Activated B cell treated with CpG ODN at 0.5 μM for 24 hours (primary cell): Measurements from ENCODE around the gene MAP4K1. TPM values are rescaled to one million over a fixed set of nuclear protein-coding genes. Genes with fewer than 3 reads are reported as not detected.

Experiments used
- ATAC-seq: fragments of 200-7000 bp; cut with Tn5 transposase; one replicate; pipeline ENCODE4 v1.10.0; 2021; ENCODE audit warnings: low read depth, mild to moderate bottlenecking, moderate library complexity
- CTCF ChIA-PET: fragments of 350-600 bp; sonication (Branson Sonifier 250); formaldehyde crosslinking; loops from one replicate; lab custom pipeline; 2021; ENCODE audit warnings: antibody characterized with exemption; lab: Charles Lee
- POLR2A ChIA-PET: fragments of 350-600 bp; sonication (Branson Sonifier 250); formaldehyde crosslinking; loops from one replicate; lab custom pipeline; 2021; ENCODE audit warnings: antibody characterized with exemption; lab: Charles Lee
- DNase-seq: peaks from one replicate; pipeline ENCODE4 v3.0.0; 2022
- H3K27ac Mint-ChIP-seq: one replicate; pipeline ENCODE4 v1.8.0; 2020; ENCODE audit warnings: mixed read lengths
- H3K27me3 Mint-ChIP-seq: one replicate; pipeline ENCODE4 v1.8.0; 2021; ENCODE audit warnings: mixed read lengths
- H3K36me3 Mint-ChIP-seq: one replicate; pipeline ENCODE4 v1.8.0; 2021; ENCODE audit warnings: low read depth, mixed read lengths
- H3K4me1 Mint-ChIP-seq: one replicate; pipeline ENCODE4 v1.8.0; 2021; ENCODE audit warnings: mixed read lengths
- H3K4me3 Mint-ChIP-seq: one replicate; pipeline ENCODE4 v1.8.0; 2020; ENCODE audit warnings: mild to moderate bottlenecking, mixed read lengths
- H3K9me3 Mint-ChIP-seq: one replicate; pipeline ENCODE4 v1.8.0; 2020; ENCODE audit warnings: mixed read lengths
- intact Hi-C: fragments of 100-400 bp; cut with micrococcal nuclease; formaldehyde crosslinking; loops from one replicate; pipeline ENCODE4 v1.15.1; 2024
- total RNA-seq: library from RNA; stranded (reverse); gene quantifications from 2 replicates; pipeline ENCODE4 v1.2.3, GENCODE V29; 2022
- TF ChIP-seq, protein P1 (sequence below): fragments of 200-600 bp; IDR thresholded peaks from one replicate; pipeline ENCODE4 v1.8.0; 2022; ENCODE audit warnings: antibody characterized with exemption, mild to moderate bottlenecking

Gene MAP4K1
- total RNA-seq, 1 donor from 2014 or later = 379 TPM

- Mint-ChIP-seq H3K27ac (no peak overlapping the region), H3K36me3 (no peaks in the 10 kb centered on the region), H3K27me3 (peaks cover 13% of the 10 kb centered on the region), H3K4me1 (peaks cover 45% of the 10 kb centered on the region), H3K9me3 (no peaks in the 10 kb centered on the region), H3K4me3 (no peak overlapping the region)
- ChIA-PET CTCF (interaction anchor here (1.1 kb wide), 1 partner anchor 71 kb away, joined by 3 read pairs; no protein-coding TSS in a partner anchor), POLR2A (interaction anchor here (1.3 kb wide), 1 partner anchor 54 kb away, joined by 7 read pairs; the partner anchor contains the start of gene MAP4K1)
- DNase-seq = no peak
- intact Hi-C loops = no loop called here
- TF ChIP-seq, protein P1, sequence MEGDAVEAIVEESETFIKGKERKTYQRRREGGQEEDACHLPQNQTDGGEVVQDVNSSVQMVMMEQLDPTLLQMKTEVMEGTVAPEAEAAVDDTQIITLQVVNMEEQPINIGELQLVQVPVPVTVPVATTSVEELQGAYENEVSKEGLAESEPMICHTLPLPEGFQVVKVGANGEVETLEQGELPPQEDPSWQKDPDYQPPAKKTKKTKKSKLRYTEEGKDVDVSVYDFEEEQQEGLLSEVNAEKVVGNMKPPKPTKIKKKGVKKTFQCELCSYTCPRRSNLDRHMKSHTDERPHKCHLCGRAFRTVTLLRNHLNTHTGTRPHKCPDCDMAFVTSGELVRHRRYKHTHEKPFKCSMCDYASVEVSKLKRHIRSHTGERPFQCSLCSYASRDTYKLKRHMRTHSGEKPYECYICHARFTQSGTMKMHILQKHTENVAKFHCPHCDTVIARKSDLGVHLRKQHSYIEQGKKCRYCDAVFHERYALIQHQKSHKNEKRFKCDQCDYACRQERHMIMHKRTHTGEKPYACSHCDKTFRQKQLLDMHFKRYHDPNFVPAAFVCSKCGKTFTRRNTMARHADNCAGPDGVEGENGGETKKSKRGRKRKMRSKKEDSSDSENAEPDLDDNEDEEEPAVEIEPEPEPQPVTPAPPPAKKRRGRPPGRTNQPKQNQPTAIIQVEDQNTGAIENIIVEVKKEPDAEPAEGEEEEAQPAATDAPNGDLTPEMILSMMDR = no peak
- no peak for ATAC-seq
These were observed 54.3 kb downstream of the MAP4K1 start for GRCh38 chr19:38563475-38563874.

DNA sequence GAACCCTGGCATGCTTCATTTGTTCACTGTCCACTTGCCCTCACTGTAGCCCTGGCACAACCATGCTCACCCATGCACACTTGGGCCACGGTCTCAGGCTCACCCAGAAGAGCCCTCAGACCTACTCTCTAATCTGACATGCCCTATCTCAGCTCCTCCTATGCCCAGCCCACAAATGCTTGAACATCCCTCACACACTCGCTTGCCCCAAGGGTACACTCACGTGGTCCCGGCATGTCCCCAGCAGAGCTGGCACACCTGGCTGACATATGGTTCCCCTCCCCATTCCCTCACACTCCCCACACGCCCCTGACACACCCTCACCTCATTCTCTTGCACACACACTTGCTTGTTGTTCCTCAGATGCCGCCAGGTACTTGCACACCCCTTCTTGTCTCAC is 55.7 kb downstream of the MAP4K1 start:
- H3K4me3 Mint-ChIP-seq = peak overlapping the region; percentile 29
- intact Hi-C loops = no loop called here
- H3K9me3 Mint-ChIP-seq = no peaks in the 10 kb centered on the region
- ChIA-PET CTCF (interaction anchor here (1.1 kb wide), 1 partner anchor 18 kb away, joined by 3 read pairs; no protein-coding TSS in a partner anchor), POLR2A (interaction anchor here (0.6 to 2.1 kb wide), 2 partner anchors 22 to 38 kb away, joined by 5 to 7 read pairs; no protein-coding TSS in a partner anchor)
- no peaks in the 10 kb centered on the region for H3K36me3 Mint-ChIP-seq
- H3K27me3 Mint-ChIP-seq = peaks cover 10% of the 10 kb centered on the region
- TF ChIP-seq, protein P1 = no peak
- DNase-seq = no peak
- peak overlapping the region; percentile 36 for H3K27ac Mint-ChIP-seq
- H3K4me1 Mint-ChIP-seq = peaks cover 49% of the 10 kb centered on the region
- no peak for ATAC-seq

- peak overlapping the region; percentile 36 for H3K27ac Mint-ChIP-seq
- peaks cover 10% of the 10 kb centered on the region for H3K27me3 Mint-ChIP-seq
- H3K9me3 Mint-ChIP-seq = no peaks in the 10 kb centered on the region
- no peaks in the 10 kb centered on the region for H3K36me3 Mint-ChIP-seq
- no peak overlapping the region for H3K4me3 Mint-ChIP-seq
- DNase-seq (no peak), ATAC-seq (no peak)
- ChIA-PET POLR2A (interaction anchor here (2.1 to 3.0 kb wide), 2 partner anchors 22 to 56 kb away, joined by 5 to 45 read pairs; partner anchors contain the start of genes EIF3K and MAP4K1), CTCF (interaction anchor here (1.1 kb wide), 1 partner anchor 17 kb away, joined by 3 read pairs; no protein-coding TSS in a partner anchor)
- H3K4me1 Mint-ChIP-seq = peaks cover 54% of the 10 kb centered on the region
- intact Hi-C loops = no loop called here
- TF ChIP-seq, protein P1 = no peak
These were observed 56.1 kb downstream of the MAP4K1 start for GRCh38 chr19:38561658-38562057.

DNA sequence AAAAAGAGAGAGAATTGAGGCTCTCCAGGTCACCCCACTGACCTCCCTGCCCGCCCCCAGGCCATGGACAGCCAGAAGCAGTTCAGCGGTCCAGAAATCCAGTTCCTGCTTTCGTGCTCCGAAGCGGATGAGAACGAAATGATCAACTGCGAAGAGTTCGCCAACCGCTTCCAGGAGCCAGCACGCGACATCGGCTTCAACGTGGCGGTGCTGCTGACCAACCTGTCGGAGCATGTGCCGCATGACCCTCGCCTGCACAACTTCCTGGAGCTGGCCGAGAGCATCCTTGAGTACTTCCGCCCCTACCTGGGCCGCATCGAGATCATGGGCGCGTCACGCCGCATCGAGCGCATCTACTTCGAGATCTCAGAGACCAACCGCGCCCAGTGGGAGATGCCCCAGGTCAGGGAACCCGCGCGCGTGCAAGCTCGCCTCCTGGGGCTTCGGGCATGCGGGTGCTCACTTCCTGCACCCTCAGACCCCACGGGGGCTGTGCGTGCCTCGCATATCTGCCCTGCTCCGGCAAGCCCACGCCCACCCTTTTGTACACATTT is 56.6 kb downstream of the MAP4K1 start:
- H3K36me3 Mint-ChIP-seq = no peaks in the 10 kb centered on the region
- POLR2A ChIA-PET = interaction anchor here (0.6 to 3.0 kb wide), 3 partner anchors 23 to 841 kb away, joined by 4 to 45 read pairs (median 5); partner anchors contain the start of genes EIF3K and MAP4K1
- TF ChIP-seq, protein P1 = no peak
- ATAC-seq = no peak
- no peaks in the 10 kb centered on the region for H3K9me3 Mint-ChIP-seq
- intact Hi-C loops = no loop called here
- CTCF ChIA-PET = interaction anchor here (1.1 kb wide), 1 partner anchor 17 kb away, joined by 3 read pairs; no protein-coding TSS in a partner anchor
- peaks cover 55% of the 10 kb centered on the region for H3K4me1 Mint-ChIP-seq
- no peak overlapping the region for H3K4me3 Mint-ChIP-seq
- H3K27me3 Mint-ChIP-seq = peaks cover 10% of the 10 kb centered on the region
- no peak for DNase-seq
- no peak overlapping the region for H3K27ac Mint-ChIP-seq
